GM18867 (cell line): Measurements from ENCODE around the gene GDF10.

ENCODE experiments used
- ATAC-seq: cut with Tn5 transposase; IDR thresholded peaks from one replicate; pipeline ENCODE4 v1.9.1; 2021; ENCODE audit warnings: mild to moderate bottlenecking, moderate library complexity; ENCODE audit not compliant: unreplicated experiment

The GDF10 gene

DNA sequence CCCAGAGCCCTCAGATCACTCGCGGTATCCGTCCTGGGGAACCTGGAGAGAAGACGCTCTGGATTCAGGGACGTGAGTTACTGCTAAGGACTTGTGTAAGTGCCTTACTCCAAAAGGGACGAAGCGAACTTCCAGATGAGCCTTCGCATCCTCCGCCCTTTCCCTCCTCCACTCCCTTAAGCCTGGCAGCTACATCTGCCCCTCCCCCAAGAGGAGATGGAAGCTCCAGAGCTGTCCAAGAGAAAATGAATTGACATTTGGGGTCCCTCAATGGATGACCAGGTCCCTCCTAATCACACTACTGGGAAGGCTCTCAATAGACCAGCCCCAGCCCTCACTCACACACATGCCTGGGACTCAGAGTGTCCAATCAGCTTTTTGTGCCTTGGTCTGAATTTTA is 31.3 kb upstream of the GDF10 start:
- no peak for ATAC-seq

DNA sequence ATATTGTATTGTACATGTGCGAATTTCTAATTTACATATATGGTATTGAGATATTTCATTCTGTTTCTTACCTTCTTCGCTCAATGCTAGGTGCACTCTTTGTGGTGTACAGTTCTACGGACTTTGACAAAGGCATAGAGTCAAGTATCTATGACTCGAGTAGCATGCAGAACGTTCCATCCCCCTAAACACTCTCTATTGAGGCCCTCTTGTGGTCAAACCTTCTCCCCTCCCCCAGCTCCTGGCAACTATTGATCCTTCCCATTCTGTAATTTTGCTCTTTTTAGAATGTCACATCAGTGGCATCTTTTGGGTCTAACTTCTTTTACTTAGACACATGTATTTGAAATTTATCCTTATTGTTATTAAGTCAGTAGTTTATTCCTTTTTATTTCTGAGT is 30.7 kb upstream of the GDF10 start:
- no peak for ATAC-seq

DNA sequence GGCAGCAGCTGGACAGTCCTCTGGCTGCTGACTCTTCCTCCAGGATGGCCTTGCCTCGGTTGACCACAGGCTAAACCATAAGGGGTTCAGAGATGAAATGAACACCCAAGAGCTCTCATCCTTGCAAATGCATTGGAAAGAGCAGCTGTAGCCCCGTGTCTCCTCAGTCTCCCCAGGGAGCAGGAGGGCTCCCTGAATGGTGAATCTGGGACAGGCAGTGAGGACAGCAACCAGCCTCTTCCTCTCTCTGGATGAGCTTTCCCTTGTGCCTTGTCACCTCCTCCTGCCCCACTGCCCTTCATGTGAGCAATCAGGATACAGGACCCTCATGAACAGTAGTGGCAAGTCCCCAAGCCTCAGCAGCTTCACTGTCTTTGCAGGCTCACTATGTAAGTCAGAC is 23.9 kb upstream of the GDF10 start:
- no peak for ATAC-seq

DNA sequence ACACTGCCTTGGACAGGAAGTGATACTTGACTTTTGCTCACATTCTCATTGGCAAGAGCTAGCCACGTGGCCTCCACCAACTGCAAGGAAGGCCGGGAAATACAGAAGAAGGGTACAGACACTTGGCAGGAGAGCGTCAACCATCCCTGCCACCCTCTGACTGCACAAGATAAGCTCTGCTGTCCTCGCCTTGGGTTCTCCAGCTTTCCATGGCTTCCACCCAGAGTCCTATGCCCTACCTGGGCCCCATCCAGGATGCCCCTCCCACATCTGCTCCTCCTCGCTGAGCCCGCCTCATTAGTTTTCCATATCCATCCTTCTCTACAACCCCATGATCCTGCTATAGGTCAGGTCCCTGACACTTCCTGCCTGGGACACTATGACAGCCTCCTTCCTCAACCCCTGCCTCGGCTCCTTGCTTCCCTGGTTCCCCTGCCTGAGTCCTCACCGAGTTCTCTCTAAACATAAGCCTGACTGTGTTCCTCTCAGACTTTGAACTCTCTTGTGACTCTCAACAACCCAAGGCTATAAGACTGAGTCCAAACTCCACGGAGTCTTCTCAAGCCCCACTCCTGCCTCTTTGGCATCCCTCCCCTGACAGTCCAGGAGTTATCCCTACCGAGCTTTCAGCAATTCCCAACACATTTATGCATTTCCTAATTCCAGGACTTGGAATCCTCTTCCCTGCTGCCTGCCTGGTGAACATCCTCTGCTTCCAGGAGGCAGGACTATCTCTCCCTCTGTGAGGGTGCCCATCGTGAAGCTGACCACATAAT is 23.2 kb upstream of the GDF10 start:
- no peak for ATAC-seq

DNA sequence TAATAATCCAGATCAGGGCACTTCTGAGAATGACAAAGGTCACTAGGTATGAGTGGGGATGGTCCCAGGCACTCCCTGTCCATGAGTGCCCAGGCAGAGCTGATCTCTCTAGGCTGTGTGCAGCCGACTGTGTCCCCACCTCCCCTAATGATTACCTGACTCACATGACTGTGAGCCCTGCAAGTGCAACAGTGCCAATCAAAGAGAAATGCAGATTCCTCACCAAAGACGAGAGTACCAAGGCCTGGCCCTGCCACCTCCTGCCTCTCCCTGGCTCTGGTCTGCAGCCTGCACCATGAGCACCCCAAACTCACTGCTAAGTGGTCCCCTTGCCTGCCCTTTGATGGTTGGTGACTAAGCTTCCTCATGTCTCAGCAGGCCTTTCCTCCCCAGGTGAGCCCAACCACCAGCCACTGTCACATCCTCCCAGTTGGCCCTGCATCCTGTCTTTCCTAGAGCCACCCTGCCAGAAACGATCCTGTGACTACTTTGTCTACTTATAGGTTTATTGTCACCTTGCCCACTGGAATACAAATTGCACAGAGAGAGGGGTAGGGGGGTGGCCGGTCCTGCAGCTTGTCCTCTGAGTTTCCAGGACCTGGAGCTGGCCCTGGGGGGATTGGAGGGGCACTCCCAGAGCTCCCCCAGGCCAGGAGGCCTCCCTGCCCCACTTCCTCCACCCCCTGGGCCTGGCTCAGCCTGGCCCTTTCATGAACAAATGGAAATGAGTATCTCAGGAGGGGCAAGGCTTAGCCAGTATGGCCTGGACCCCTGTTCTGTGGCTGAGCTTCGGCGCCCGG is 22.4 kb upstream of the GDF10 start:
- no peak for ATAC-seq

DNA sequence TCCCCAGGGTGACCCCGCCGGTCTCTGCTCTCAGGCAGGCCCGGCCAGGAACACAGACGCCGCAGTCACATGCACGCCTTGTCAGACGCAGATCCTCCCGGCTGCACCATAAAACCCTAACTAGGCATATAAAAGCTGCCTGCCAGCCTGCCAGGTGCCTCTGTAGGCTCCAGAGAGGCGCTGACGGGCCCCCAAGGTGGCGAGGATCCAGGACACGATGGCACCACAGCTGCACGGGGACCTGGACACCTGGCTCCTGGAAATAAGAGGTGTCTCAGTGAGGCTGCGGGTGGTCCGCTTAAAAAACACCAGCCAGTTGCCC is 21.9 kb upstream of the GDF10 start:
- no peak for ATAC-seq

DNA sequence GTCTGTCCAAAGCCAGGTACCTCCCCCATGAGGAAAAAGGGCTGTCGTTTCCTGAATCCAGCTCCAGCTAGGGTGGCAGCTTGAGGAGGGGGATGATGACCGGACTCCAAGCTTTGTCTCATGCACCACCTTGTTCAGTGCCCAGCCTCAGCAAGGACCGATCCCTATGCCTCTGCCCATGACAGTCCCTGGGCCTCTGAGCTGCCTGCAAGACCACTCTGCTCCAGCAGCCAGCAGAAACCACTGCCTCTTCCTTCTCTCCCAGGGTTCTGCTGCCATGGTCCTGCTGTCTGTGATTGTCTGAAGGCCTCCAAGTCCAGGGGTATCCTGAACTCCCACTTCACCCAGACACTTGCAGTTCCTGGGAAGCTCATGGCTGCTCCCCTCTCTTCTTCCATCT is 21.3 kb upstream of the GDF10 start:
- no peak for ATAC-seq

DNA sequence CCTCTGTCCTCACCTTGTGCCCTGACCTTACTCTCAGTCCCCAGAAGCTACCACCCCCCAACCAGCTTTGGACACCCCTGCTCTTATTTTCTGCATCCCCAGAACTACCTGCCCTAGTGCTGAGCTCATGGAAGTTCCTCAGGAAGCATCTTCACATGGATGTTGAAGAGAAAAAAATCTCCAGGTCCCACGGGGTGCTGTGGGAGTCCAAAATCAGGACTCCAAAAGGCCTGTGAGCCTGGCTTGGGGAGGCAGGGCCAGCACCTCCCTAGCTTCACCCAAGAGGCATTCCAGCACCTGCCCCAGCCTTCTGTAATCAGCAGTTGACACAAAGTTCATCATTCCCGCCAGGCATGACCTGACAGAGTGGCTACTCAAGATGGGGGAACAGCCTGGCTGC is 20.7 kb upstream of the GDF10 start:
- no peak for ATAC-seq

DNA sequence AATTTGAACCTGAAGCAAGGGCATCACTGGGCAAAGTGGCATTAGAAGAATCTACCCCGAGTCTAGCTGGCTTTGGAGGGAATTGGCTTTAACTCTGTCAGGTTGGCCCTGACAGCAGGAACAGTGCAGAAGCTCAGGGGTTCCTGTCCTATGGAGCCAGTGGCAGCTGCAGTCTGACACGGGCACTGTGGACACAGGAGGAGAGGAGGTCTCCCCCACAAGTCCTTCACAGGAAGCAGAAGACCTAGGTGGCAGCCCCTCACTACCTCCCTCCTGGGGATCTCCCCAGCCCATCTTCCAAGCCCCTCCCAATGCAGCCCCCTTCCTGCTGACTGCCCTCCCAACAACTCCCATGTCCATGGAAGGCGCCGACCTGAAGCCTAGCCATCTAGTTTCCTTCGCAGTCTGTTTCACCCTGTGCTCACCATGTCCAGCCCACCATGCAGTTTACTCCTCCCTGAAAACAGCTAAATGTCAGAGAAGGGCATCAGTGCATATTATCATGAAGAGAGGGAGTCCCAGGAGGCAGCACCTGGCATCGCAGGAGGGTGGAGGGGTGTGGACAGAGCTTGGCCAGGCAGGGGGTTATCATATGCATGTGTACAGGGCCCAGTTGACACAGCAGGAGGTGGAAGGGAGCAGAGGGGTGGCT is 17.9 kb upstream of the GDF10 start:
- no peak for ATAC-seq

DNA sequence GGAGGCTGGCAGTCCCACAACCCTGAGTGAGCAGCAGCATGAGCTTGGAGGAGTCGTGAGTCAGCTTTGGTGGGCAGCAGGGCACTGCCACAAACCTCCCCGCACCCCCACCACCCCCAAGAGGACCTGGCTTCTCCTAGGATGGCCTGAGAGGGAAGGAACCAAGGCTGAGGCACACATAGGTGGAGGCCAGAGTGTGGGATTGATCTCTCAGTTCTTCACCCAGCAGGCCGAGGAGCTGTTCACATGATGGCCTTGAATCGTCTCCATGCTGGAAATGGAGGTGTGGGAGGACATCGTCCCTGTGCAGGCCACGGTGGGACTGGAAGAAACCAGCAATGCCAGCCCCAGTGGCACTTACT is 17.4 kb upstream of the GDF10 start:
- no peak for ATAC-seq

DNA sequence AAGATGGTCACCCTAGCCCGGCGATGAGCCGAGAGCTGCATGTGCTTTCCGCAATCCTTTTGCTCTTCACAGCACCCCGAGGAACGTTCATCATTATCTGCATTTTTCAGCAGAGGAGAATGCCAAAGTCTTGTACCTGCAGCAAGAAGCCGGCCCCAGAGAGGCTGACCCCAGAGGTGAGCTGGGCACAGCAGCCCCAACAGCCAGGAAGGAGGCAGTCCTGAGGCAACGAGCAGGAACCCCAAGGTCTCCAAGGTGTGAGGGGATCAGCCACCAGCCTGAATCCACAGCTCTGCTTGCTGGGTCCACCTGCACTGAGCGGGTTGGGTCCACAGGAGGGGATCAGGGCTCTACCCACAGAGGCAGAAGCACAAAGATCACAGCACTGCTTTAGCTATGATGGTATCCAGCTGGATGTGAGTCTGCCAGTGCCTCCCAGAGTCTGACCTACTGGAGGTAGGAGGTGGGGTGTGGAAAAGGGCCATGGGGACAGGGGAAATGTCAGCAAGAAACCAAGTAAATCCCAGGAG is 16.8 kb upstream of the GDF10 start:
- no peak for ATAC-seq

DNA sequence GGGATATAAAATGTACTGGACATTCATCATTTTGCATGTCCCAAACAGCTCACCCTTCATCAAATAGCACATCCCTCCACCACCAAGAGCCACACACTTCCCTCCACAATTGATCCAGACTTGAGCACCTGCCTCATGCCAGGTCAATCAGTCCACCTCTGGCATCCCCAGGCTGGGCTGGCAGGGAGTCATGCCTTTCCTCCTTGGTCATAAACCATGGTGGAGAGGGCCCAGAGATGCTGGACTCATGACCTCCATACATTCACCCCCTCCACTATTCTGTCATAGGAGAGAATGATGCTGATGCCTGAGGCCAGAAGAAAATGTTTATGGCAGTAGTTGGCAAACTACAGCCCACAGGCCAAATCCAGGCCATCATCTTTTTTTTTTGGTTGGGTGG is 16.1 kb upstream of the GDF10 start:
- ATAC-seq, result no peak

DNA sequence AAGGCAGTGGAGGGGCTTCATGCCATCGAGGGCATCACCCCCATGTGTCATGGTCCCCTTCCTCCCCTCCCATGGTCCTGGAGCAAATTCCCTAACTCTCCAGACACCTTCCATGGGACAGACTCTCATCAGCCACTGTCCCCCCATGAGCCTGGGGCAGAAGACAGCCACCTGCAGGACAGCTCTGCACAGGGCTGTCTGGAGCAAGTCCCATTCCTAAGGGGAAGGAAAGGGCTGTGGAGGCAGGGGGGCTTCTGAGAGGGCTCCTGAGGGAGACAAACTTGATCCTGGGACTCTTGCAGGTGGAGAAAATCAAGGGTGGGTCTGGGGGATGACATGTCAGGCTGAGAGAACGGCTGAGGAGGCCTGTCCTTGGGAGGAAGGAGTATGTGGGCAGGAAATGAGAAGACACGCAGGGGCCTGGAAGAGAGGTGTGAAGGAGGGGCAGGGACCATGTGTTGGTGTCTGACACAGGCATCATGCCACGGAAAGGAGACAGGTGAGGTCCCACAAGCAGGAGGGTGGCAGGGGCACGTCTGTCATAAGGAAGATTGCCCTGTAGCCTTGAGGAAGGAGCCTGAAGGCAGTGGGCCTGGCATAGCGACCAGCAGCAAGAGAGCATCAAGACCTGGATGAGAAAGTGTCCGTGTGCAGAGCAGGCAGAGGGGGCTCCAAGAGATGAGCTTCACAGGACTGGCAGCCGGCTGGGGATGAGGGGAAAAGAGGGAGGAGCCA is 14.4 kb upstream of the GDF10 start:
- ATAC-seq, result no peak

DNA sequence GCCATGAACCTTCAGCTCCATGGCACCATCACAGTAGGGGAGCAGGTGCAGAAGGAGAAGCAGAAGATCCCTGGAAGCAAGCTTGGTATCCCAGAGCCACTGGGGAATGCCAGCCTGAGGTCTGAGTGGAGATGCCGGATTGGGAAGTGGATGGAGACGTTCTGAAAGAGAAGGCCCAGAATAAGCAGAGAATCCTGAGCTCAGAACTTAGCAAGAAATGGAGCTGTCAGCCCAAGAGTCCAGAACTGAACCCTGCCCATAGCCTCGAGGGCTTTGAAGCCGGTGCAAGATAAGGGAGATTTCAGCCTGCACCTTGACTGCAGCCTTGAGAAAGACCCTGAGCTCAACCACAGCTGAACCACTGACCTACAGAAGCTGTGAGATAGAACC is 13.9 kb upstream of the GDF10 start:
- no peak for ATAC-seq

DNA sequence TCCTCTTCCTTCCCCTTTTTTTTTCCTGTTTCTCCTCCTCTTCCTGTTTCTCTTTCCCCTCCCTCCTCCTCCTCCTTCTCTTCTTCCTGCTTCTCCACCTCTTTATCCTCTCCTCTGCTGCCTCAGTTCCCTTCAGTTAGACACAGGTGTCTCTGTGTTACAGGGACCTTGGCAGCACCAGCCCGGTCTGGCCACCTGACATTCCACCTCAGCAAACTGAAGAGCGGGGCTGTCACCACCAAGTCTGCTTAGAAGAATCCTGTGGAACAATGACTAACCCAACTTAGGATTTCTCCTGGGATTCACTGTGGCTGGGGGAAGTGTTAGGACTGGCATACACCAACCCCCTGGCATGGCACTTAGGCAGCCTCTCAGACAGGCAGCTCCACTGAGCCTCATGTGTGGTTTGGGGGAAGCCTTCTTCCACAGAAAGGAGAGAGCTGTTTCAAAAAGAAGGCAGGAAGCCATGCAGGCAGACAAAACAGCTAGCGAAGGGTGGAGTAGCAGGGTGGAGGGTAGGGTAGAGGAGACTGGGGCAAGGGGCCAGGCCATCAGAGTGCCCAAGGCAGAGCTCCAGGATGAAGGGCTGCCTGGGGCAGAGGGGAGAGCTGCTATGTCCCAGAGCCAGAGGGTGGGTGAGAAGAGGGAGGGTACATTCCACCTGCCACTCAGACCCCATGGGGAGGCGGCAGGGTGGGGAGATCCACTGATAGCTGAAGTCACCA is 13.2 kb upstream of the GDF10 start:
- no peak for ATAC-seq

DNA sequence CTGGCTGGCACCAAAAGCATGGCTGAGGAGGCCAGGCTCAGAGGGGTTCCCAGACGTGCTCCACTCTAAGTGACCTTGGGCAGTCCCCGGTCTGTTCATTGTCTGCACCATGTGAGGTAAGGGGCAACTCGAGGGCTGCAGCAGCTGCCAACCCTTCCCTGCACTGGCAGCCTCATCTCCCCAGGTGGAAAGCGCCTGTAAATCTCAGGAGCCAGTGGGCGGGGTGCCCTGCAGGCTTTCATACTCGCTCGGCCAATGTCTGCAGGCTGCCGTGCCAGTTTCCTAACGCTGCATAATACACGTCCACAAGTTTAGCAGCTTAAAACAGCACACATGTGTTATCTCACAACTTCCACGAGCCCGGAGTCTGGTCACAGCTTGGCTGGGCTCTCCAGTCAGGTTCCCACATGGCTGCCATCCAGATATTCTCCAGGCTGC is 12.6 kb upstream of the GDF10 start:
- no peak for ATAC-seq

DNA sequence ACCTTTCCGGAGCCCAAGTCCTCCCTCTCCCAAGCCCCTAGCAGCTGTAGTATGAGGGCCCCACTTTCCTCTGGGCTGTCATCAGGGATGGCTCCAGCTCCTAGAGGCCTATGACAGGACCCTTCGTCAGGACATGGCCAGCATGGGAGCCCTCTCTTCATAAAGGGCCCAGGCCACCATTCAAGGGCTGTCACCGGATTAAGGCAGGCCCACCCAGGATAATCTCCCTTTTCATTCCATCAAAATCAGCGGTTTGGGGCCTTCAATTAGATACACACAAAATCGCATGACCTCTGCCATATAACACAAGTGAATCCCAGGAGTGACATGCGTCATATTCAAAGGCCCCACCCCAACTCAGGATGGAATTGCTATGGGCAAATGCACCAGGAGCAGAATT is 12.2 kb upstream of the GDF10 start:
- ATAC-seq, result no peak

DNA sequence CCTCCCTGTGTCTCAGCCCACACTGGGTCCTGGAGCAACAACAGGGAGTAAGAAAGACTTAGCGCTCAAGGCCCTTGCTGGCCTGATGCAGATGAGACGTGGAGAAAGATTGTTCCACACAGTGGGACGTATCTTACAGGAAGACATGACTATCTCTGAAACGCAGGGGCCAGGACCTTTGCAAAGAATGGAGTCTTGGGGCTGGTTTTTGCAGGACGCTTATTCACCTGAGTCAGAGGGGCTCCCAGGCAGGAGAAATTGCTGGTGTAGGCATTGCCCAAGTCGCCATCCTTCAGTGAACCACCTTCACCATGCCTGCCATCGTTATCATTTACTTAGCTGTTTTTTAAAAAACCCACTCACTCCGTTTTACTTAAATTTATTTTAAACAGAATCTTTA is 11.8 kb upstream of the GDF10 start:
- no peak for ATAC-seq

DNA sequence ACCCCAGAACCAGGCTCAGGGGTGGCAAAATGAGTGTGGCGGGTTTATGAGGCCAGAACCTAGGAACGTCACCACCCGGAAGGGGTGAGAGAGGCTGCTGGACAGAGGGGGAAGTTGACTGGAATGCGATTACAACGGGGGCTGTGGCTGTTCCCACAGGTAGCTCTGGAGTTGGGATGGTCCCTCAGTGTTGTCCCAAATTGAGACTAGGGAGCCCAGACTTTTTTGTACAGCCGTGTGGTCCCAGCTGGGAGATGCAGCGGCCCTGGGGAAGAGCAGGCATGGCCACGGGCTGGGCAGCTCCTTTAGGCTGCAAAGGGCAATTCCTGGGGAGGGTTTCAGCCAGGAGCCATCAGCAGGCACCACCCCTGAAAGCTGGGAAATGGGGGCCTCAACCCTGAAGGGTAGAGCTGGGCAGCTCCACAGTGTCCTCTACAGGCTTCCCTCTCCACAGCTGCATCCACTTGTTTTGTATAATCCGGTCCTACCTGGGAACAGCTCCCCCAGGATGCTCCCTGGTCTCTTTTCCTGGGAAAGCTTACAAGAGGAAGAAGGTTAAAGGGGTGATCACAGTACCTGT is 11.0 kb upstream of the GDF10 start:
- no peak for ATAC-seq

DNA sequence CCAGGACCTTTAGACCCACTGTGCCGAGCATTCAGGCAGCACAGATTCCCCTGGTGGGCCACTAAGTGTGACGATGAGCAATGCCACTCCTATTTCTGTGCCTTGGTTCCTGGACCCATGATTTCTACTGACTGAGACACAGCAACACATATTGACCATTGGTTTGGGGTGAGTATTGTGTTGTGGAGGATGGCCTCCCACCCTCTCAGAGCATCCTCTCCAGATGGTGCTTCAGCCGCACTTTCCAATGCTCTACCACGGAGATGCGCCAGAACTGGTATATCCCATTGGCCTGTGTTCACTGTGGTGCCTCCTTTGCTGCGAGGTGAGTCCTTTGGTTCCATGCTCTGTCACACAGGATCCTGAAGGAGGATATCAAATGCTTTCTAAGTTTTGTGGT is 10.1 kb upstream of the GDF10 start:
- no peak for ATAC-seq
